Left renal pelvis (tissue), 4 donors: ENCODE results near the gene TOLLIP. TPM values are rescaled to one million over a fixed set of nuclear protein-coding genes. Genes with fewer than 3 reads are reported as not detected.

Experiments
- DNase-seq, 4 donors: peaks; one replicate each; pipeline ENCODE4 v3.0.0-alpha.2; 2013; ENCODE audit warnings: low read depth in 4 of 4, low spot score in 3 of 4
- polyA plus RNA-seq, 4 donors: library from polyadenylated mRNA; unstranded; fragments of 120-200 nt; gene quantifications; one replicate each; pipeline ENCODE4 v1.2.1, GENCODE V29; 2013; ENCODE audit not compliant: insufficient read length in 4 of 4

TOLLIP gene
- polyA plus RNA-seq, 4 donors: 21.7 to 50.4 (median 35.6) TPM

GRCh38 chr11:1317993-1318392 is 8.6 kb upstream of the TOLLIP start:
- no peak for DNase-seq

GRCh38 chr11:1317432-1317831 is 8.0 kb upstream of the TOLLIP start:
- DNase-seq: no peak

- DNase-seq: no peak
Measured at GRCh38 chr11:1310772-1311468, 1.5 kb upstream of the TOLLIP start.

- DNase-seq: no peak
Measured at GRCh38 chr11:1310318-1310687, 871 bp upstream of the TOLLIP start.

- DNase-seq: no peak
Measured at GRCh38 chr11:1308743-1309497, 512 bp downstream of the TOLLIP start.

- no peak for DNase-seq
Measured at GRCh38 chr11:1307998-1308742, 1.3 kb downstream of the TOLLIP start.

- no peak for DNase-seq
Measured at GRCh38 chr11:1307163-1307870, 2.1 kb downstream of the TOLLIP start.

- DNase-seq: no peak
Measured at GRCh38 chr11:1306186-1307162, 3.0 kb downstream of the TOLLIP start.

GRCh38 chr11:1305501-1306056 is 3.9 kb downstream of the TOLLIP start:
- DNase-seq: no peak

GRCh38 chr11:1305063-1305495 is 4.4 kb downstream of the TOLLIP start:
- DNase-seq: no peak

GRCh38 chr11:1304380-1304779 is 5.1 kb downstream of the TOLLIP start:
- DNase-seq: no peak

GRCh38 chr11:1303973-1304372 is 5.5 kb downstream of the TOLLIP start:
- DNase-seq: no peak

GRCh38 chr11:1303126-1303821 is 6.2 kb downstream of the TOLLIP start:
- DNase-seq: no peak

GRCh38 chr11:1302461-1303125 is 6.8 kb downstream of the TOLLIP start:
- no peak for DNase-seq

- DNase-seq: no peak
Measured at GRCh38 chr11:1302041-1302460, 7.4 kb downstream of the TOLLIP start.

GRCh38 chr11:1301220-1302000 is 8.0 kb downstream of the TOLLIP start:
- DNase-seq: no peak

- DNase-seq: no peak
Measured at GRCh38 chr11:1300569-1301187, 8.8 kb downstream of the TOLLIP start.
